GM12878 (cell line): ENCODE data around the gene CCL3.

ENCODE experiments used
- DPF2 ChIP-seq: fragments of 450-650 bp; IDR thresholded peaks from 2 replicates; pipeline ENCODE4 v1.6.1; 2017; ENCODE audit warnings: mild to moderate bottlenecking
- ZBED1 ChIP-seq: IDR thresholded peaks from 2 replicates; pipeline ENCODE4 v1.6.1; 2016; ENCODE audit warnings: borderline replicate concordance
- TF ChIP-seq, protein P1 (sequence below): IDR thresholded peaks from 2 replicates; pipeline ENCODE4 v1.6.1; 2012; ENCODE audit warnings: low read depth, low read length, improper control_type of control experiment

DNA sequence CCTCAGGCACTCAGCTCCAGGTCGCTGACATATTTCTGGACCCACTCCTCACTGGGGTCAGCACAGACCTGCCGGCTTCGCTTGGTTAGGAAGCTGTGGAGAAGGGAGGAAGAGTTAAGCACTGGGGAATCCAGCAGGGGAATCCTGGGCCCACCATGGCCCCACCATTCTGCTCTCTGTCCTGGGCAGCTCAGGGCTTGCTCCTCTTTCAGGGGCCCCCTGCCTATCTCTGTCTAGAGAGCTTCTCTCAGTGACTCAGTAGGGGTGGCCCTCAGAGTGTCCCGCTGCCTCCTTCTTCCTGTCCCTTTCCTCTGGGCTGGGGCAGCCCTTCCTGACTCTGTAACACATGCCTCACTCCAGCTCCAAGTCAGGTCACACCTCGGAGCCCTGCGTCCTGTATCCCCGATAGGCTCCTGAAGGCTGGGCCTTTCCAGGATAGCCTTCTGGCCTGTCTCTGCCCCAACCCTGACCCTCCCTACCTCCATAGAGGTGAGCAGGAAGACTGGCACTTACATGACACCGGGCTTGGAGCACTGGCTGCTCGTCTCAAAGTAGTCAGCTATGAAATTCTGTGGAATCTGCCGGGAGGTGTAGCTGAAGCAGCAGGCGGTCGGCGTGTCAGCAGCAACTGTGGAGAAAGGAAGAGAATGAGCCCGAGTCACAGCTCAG is 1.1 kb downstream of the CCL3 start:
- TF ChIP-seq ZBED1 (peak; percentile 51; the same call in 1 of the 2 replicates), DPF2 (no peak)
- TF ChIP-seq, protein P1, sequence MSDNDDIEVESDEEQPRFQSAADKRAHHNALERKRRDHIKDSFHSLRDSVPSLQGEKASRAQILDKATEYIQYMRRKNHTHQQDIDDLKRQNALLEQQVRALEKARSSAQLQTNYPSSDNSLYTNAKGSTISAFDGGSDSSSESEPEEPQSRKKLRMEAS = no peak
